Endodermal cell (in vitro differentiated cells): ENCODE data around the gene HEY2. TPM values are rescaled to one million over a fixed set of nuclear protein-coding genes. Genes with fewer than 3 reads are reported as not detected.

Experiments used
- DNase-seq: peaks from one replicate; pipeline ENCODE4 v3.0.0-alpha.2; 2017
- H3K27ac ChIP-seq: 2 replicates; pipeline ENCODE4 v1.5.1; 2013; ENCODE audit warnings: mild to moderate bottlenecking, low read depth, low read length, moderate library complexity
- H3K27me3 ChIP-seq: 2 replicates; pipeline ENCODE4 v1.6.1; 2013; ENCODE audit warnings: mild to moderate bottlenecking, low read length, moderate library complexity; ENCODE audit not compliant: insufficient read depth, control insufficient read depth, poor library complexity, severe bottlenecking
- H3K36me3 ChIP-seq: 2 replicates; pipeline ENCODE4 v1.7.0; 2013; ENCODE audit warnings: mild to moderate bottlenecking, low read length, moderate library complexity; ENCODE audit not compliant: control insufficient read depth, insufficient read depth
- H3K4me1 ChIP-seq: one replicate; pipeline ENCODE4 v1.7.0; 2013; ENCODE audit warnings: low read length; ENCODE audit not compliant: control insufficient read depth, insufficient read depth
- H3K4me3 ChIP-seq: 2 replicates; pipeline ENCODE4 v1.5.1; 2013; ENCODE audit warnings: mild to moderate bottlenecking, low read length, moderate library complexity
- H3K9ac ChIP-seq: 2 replicates; pipeline ENCODE4 v1.6.1; 2013; ENCODE audit warnings: mild to moderate bottlenecking, low read length, moderate library complexity; ENCODE audit not compliant: poor library complexity, severe bottlenecking; ENCODE audit errors: extremely low read depth
- H3K9me3 ChIP-seq: 2 replicates; pipeline ENCODE4 v1.6.1; 2013; ENCODE audit warnings: mild to moderate bottlenecking, low read length, moderate library complexity; ENCODE audit not compliant: control insufficient read depth
- H3K27ac Mint-ChIP-seq: 2 replicates; pipeline ENCODE4 v1.8.0; 2020; ENCODE audit warnings: mixed read lengths
- H3K27me3 Mint-ChIP-seq: 2 replicates; pipeline ENCODE4 v1.8.0; 2021; ENCODE audit warnings: mild to moderate bottlenecking, mixed read lengths; ENCODE audit not compliant: insufficient read depth
- H3K36me3 Mint-ChIP-seq: 2 replicates; pipeline ENCODE4 v1.8.0; 2020; ENCODE audit warnings: low read depth, mixed read lengths
- H3K4me1 Mint-ChIP-seq: 2 replicates; pipeline ENCODE4 v1.8.0; 2020; ENCODE audit warnings: mixed read lengths
- H3K4me3 Mint-ChIP-seq: 2 replicates; pipeline ENCODE4 v1.8.0; 2020; ENCODE audit warnings: mild to moderate bottlenecking, moderate library complexity, mixed read lengths
- H3K9me3 Mint-ChIP-seq: 2 replicates; pipeline ENCODE4 v1.8.0; 2020; ENCODE audit warnings: mild to moderate bottlenecking, mixed read lengths
- CTCF ChIP-seq: fragments of 200-600 bp; sonication (generic); conservative IDR thresholded peaks from 2 replicates; pipeline ENCODE4 v1.5.0; 2021; ENCODE audit warnings: antibody characterized with exemption, mild to moderate bottlenecking
- WGBS, 2 experiments: methylation state at CpG; one replicate each; pipeline versions ENCODE4 v1.1.5 to v1.1.7; 2013; ENCODE audit warnings: missing lambda C conversion rate in 2 of 2, mixed read lengths in 1 of 2; ENCODE audit not compliant: insufficient coverage in 1 of 2, insufficient read length in 1 of 2; 5-methylcytosine and 5-hydroxymethylcytosine counted together
- total RNA-seq, 2 donors: library from RNA; stranded (reverse); fragmentation: NEBNext Ultra II Directional in 1 of 2; extraction: Animal tissue kit (Norgen Biotek cat#: 25700) in 1 of 2; gene quantifications; 2 replicates in 1 of 2; 3 replicates in 1 of 2; pipeline ENCODE4 v1.2.1, GENCODE V29; 2021

Gene HEY2
- total RNA-seq, 2 donors from 2014 or later, result 2.3 to 4.3 TPM

DNA sequence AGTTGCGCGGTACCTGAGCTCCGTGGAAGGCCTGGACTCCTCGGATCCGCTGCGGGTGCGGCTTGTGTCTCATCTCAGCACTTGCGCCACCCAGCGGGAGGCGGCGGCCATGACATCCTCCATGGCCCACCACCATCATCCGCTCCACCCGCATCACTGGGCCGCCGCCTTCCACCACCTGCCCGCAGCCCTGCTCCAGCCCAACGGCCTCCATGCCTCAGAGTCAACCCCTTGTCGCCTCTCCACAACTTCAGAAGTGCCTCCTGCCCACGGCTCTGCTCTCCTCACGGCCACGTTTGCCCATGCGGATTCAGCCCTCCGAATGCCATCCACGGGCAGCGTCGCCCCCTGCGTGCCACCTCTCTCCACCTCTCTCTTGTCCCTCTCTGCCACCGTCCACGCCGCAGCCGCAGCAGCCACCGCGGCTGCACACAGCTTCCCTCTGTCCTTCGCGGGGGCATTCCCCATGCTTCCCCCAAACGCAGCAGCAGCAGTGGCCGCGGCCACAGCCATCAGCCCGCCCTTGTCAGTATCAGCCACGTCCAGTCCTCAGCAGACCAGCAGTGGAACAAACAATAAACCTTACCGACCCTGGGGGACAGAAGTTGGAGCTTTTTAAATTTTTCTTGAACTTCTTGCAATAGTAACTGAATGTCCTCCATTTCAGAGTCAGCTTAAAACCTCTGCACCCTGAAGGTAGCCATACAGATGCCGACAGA lies 9.9 kb downstream of the HEY2 start:
- Histone ChIP-seq H3K9ac (no peak overlapping the region), H3K4me1 (no peaks in the 10 kb centered on the region), H3K9me3 (no peaks in the 10 kb centered on the region), H3K4me3 (no peak overlapping the region), H3K36me3 (no peaks in the 10 kb centered on the region), H3K27ac (no peak overlapping the region), H3K27me3 (no peaks in the 10 kb centered on the region)
- 91 to 96% methylated on average over 29 to 42 of the region's 42 CpGs for WGBS, 2 experiments
- TF ChIP-seq CTCF, result peak; percentile 88
- Mint-ChIP-seq H3K9me3 (no peaks in the 10 kb centered on the region), H3K27me3 (no peaks in the 10 kb centered on the region), H3K4me1 (peaks cover 9% of the 10 kb centered on the region), H3K36me3 (peaks cover 18% of the 10 kb centered on the region), H3K27ac (no peak overlapping the region), H3K4me3 (no peak overlapping the region)
- DNase-seq, result peak; percentile 95

GRCh38 chr6:125759959-125760457 lies 10.6 kb downstream of the HEY2 start:
- Mint-ChIP-seq H3K36me3 (peaks cover 18% of the 10 kb centered on the region), H3K9me3 (no peaks in the 10 kb centered on the region), H3K27me3 (no peaks in the 10 kb centered on the region), H3K4me1 (peaks cover 3% of the 10 kb centered on the region), H3K4me3 (no peak overlapping the region), H3K27ac (no peak overlapping the region)
- H3K27ac ChIP-seq, result no peak overlapping the region
- no peaks in the 10 kb centered on the region for H3K36me3 ChIP-seq
- no peak overlapping the region for H3K9ac ChIP-seq
- WGBS, 2 experiments, result 87 to 90% methylated on average over 5 of the region's 5 CpGs
- H3K27me3 ChIP-seq, result no peaks in the 10 kb centered on the region
- TF ChIP-seq CTCF, result no peak
- H3K9me3 ChIP-seq, result no peaks in the 10 kb centered on the region
- no peaks in the 10 kb centered on the region for H3K4me1 ChIP-seq
- no peak overlapping the region for H3K4me3 ChIP-seq
- no peak for DNase-seq

DNA sequence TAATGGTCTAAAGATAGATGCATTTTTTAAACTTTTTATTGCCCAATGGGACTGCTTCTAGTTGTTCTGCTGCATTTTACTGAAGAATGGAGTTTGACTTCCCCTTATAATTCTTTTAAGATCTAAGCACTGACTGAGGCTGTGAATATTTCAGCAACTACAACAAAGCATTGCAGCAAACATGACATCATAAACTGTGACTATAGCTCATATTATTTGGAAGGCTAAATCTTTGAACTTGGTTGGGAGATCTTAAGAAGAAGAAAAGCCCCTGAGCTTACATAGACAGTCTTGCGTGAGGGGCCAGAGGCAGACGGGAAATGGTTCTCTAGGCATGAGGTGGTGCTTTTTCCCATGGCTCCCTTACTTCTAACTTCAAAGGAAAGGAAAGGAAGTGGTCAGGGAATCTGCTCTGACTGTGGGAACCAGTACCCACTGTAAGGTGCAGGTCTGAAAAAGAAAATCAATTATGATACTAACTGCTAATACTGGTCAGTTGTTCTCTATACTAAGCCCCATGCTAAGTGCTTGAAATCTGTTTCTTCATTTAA lies 14.8 kb downstream of the HEY2 start:
- Mint-ChIP-seq H3K27me3 (no peaks in the 10 kb centered on the region), H3K27ac (no peak overlapping the region), H3K4me3 (no peak overlapping the region), H3K4me1 (peaks cover under 1% of the 10 kb centered on the region), H3K36me3 (peaks cover 8% of the 10 kb centered on the region), H3K9me3 (no peaks in the 10 kb centered on the region)
- 90 to 91% methylated on average over 2 of the region's 2 CpGs for WGBS, 2 experiments
- H3K27ac ChIP-seq, result no peak overlapping the region
- no peak overlapping the region for H3K4me3 ChIP-seq
- H3K9me3 ChIP-seq, result no peaks in the 10 kb centered on the region
- no peaks in the 10 kb centered on the region for H3K36me3 ChIP-seq
- H3K9ac ChIP-seq, result no peak overlapping the region
- no peak for DNase-seq
- H3K27me3 ChIP-seq, result no peaks in the 10 kb centered on the region
- no peaks in the 10 kb centered on the region for H3K4me1 ChIP-seq
- TF ChIP-seq CTCF, result no peak
